GM19395 (cell line): ENCODE results near the gene STUM.
A peak's percentile ranks its signal among the peaks of the same experiment; 100 is the strongest.

Experiments
- ATAC-seq: cut with Tn5 transposase; IDR thresholded peaks from one replicate; pipeline ENCODE4 v1.9.1; 2021; ENCODE audit warnings: mild to moderate bottlenecking, moderate library complexity; ENCODE audit not compliant: unreplicated experiment

Gene STUM

DNA sequence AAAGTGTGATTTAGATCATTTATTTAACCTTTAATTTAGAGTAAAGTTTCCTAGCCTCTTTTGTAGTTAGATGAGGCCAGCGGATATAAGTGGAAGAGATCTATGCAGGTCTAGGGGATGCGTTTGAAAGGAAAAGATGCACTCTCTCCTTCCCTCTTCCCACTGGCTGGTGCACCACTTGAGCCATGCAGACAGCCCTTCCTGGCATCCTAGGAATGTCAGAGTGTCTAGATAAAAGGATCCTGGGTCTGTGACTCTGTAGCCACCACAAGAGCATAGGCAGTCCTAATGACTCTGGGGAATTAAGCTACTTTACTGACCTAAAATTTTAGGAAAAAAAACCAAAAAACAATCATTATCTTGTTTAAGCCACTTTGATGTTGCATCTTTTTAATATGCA is 16.0 kb upstream of the STUM start:
- no peak for ATAC-seq

GRCh38 chr1:226533220-226533619 is 15.3 kb upstream of the STUM start:
- no peak for ATAC-seq

- ATAC-seq = no peak
Observed at GRCh38 chr1:226534098-226534497, 14.5 kb upstream of the STUM start.

DNA sequence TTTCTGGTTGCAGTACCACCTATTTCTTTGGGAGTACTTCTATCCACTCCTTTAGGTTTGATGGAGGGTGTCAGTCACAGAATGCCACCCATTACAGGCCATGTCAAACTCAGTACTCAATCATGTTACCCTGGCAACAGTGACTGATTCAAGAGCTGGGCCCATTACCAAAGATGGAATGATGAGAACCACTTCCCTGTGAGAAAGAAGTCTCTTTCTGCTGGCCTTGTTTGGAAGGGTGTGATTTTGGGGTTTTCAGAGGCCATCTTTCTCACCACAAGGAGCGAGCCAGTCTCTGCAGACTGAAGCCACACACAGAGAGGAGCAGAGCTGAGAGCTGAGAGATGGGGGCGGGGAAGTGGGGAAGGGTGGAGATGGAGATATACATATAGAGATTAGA is 13.9 kb upstream of the STUM start:
- ATAC-seq = no peak

DNA sequence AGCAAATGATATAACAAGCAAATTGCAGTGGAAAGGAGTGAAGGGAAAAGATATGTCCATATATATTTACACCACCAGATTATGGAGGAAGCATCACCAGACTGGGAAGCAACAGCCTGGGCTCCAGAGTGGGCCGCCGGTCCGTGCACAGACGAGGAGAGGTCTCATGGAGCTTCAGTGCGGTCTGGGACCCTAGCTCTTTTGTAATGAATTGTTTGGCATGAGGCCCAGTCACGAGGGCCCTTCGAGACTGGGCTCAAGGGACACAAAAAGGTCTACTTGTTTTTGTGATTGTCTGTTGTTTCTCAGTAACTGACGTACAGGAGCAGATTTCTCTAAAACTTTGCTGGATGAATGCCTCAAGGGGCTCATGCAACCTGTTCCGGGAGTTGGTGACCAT is 12.9 kb upstream of the STUM start:
- no peak for ATAC-seq

DNA sequence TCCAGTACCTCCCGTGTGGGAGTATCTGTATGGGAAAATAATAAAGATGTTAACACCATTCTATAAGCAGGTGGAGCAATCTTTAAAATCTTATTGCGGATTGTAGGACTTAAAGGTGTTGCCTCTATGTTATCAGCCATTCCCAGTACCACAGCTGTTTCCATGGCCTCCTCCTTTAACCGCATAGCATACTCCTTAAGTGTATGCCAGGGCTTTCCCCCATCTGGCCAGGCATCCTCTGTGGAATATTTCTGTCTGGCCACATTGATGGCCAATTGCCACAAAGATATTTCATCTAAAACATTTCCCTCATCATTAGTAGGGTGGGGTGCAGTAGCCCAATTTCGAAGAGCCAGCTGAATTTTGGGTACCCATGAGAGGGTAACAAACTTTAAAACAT is 7.3 kb upstream of the STUM start:
- no peak for ATAC-seq

DNA sequence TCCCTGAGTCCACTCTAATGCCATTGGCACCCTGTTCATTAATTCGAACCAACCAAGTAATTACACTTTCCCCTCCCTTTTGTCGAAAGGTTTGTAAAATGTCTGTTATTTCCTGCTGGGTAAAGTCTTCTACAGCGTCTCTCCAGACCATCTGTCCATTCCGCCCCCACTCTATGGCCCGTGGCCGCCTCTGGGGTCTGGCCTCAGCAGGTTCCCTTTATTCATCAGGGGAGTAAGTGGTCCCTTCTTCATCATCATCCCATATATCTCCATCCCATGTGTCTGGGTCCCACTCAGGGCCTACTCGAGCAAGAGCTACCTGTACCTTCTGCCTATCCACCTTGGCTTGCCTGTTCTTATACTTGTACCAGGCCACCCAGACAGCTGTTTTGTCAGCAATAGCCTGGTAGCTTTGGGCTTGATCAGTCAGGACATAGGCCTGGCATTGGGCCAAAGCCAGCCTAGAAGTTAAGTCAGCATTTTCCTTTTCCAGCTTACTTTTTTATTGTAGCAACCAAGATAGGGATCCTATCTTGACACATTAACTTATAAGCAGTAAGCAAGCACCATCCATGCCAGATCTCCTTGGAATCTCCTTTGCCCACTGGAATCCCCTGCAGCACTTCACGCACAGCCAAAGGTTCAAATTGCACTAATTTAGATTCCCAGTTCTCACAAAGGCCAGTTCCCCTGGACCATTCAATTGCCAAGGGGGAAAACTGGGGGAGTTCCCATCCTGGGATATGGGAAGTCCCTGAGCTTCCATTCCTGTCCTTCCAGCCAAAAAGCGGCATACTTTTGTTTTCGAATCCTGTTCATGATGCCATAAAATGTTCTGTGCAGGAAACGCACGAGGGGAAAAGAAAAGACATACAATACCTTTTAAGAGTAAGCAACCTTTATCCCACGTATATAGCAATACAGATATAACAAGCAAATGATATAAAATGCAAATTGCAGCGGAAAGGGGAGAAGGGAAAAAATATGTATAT is 6.6 kb upstream of the STUM start:
- ATAC-seq = no peak

DNA sequence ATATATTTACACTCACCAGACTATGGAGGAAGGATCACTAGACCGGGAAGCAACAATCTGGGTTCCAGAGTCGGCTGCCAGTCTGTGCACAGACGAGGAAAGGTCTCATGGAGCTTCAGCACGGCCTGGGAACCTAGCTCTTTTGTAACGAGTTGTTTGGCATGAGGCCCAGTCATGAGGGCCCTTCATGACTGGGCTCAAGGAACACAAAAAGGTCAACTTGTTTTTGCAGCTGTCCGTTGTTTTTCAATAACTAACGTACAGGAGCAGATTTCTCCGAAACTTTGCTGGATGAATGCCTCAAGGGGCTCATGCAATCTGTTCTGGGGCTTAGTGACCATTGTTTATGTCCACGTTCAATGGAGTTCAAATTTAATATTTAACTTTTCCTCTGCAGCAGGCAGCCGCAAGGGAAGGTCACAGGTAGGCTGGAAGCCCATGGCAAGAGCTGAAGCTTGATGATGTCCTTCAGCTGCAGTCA is 5.9 kb upstream of the STUM start:
- no peak for ATAC-seq

GRCh38 chr1:226545836-226546596 is 2.5 kb upstream of the STUM start:
- no peak for ATAC-seq

GRCh38 chr1:226546926-226547325 is 1.6 kb upstream of the STUM start:
- no peak for ATAC-seq

DNA sequence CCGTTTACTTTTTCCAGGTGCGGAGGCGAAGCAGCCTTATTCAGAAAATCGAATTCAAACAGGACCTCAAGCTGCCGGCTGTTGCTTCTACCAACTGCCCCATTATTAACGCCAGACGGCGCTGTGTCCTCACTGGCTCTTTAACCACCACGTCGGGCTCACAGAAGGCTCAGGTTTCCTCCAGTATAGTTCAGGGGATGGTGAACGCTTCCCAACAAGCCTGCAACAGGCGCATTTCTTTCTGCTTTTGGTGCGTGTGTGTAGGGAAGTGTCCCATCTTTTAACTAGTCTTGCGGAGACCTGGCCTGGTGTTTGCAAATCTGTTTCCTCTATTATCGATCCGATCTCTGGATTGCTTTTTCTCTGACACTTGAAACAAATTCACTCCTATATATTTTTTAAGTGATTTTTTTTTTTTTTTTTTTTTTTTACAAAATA is 791 bp upstream of the STUM start:
- ATAC-seq = peak; percentile 74

- ATAC-seq = no peak
Observed at GRCh38 chr1:226549094-226549936, 751 bp downstream of the STUM start.

DNA sequence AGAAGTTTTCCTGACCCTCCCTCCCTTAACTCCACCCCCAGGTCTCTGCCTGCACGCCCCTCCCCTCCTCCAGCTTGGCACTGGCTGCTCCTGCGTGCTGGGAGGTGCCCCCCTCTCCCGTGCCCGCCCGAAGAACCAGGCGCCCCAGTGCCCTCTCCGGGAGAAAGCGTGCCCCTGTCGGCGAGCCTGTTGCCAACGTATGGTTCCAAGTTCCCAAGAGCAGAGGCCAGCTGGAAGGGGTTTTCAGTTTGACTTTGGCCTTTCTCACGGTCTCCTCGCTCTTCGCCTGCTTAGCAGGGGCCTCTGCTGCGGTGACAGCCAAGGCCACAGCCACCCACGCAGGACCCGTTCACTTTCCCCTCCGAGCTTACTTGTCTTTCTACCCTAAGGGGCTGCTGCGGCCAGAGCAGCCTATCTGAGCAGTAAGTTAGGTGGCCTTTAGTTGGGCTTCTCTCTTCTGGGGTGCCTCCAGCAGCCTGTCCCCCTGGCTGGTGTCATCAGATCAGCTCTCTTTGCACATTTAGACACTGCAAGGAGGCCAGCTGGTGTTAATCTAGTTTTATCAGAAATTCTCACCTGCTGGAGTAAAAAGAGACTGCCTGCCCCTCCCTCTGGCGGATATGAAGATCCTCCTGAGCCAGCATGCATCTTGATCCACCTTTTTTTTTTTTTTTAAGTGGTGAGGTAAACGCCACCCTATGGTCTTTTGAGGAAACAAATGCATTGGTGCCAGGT is 1.5 kb downstream of the STUM start:
- ATAC-seq = no peak

DNA sequence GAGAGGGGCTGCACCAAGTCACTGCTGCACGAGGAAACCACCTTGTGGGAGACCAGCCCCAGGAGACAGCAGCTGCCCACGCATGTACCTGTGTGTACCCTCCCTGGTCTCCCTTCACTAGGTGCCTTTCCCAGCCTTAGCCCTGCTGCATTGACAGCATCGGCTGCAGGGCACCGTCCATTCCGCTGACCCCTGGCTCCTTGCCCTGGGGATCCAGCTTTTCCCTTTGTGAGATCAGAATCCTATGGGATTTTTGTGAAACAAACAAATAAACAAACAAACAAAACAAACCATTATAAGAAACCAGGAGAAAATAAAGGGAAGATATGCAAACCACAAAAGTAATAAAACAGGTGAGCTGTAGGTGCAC is 2.1 kb downstream of the STUM start:
- ATAC-seq = no peak

GRCh38 chr1:226551299-226551698 is 2.7 kb downstream of the STUM start:
- no peak for ATAC-seq

GRCh38 chr1:226552061-226552460 is 3.5 kb downstream of the STUM start:
- ATAC-seq = no peak

GRCh38 chr1:226553266-226553923 is 4.8 kb downstream of the STUM start:
- no peak for ATAC-seq

DNA sequence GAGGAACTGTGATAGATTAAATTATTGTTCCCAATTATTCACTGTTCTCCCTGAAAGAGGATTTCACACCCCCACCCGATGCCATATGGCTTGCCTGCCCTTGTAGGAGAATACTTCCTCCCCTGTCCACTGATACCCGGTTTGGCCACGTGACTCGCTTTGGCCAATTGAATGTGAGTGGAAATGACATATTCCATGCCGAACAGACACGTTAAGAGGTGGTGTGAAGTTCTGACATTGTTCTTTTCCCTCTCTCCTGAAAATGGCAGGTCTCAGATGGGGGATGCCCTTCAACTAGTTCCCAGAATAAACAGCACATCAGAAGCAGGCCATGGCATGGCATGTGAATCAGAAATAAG is 5.3 kb downstream of the STUM start:
- ATAC-seq = no peak

- ATAC-seq = no peak
Observed at GRCh38 chr1:226555092-226555491, 6.5 kb downstream of the STUM start.

- no peak for ATAC-seq
Observed at GRCh38 chr1:226557424-226557823, 8.9 kb downstream of the STUM start.
